SU-DHL-6 (cell line): Measurements from ENCODE around the gene CD19.

Experiments used
- H2AFZ ChIP-seq: fragments of 200-600 bp; sonication (generic); 2 replicates; pipeline ENCODE4 v1.6.1; 2014; ENCODE audit warnings: low read depth, mild to moderate bottlenecking, moderate library complexity, mixed read lengths, antibody characterized with exemption, low read length; ENCODE audit not compliant: severe bottlenecking
- H3F3A ChIP-seq: fragments of 200-600 bp; shearing (Covaris generic); 2 replicates; pipeline ENCODE4 v1.6.0; 2016; ENCODE audit warnings: antibody characterized with exemption, mild to moderate bottlenecking; ENCODE audit not compliant: insufficient read depth
- H3K27ac ChIP-seq: fragments of 200-600 bp; sonication (generic); 2 replicates; pipeline ENCODE4 v1.5.1; 2016; ENCODE audit warnings: low read depth, mild to moderate bottlenecking, low read length, moderate library complexity, mixed read lengths
- H3K27me3 ChIP-seq: fragments of 200-600 bp; sonication (generic), shearing (Covaris generic); 2 replicates; pipeline ENCODE4 v1.6.0; 2014; ENCODE audit warnings: mild to moderate bottlenecking, low read length
- H3K36me3 ChIP-seq: fragments of 200-600 bp; sonication (generic); 2 replicates; pipeline ENCODE4 v1.6.1; 2014; ENCODE audit warnings: mild to moderate bottlenecking, low read length, mixed read lengths
- H3K4me2 ChIP-seq: fragments of 300-600, 200-600 bp; shearing (Covaris generic), sonication (generic); 2 replicates; pipeline ENCODE4 v1.6.0; 2014; ENCODE audit warnings: low read length, low read depth, mild to moderate bottlenecking; ENCODE audit not compliant: poor library complexity, severe bottlenecking
- H3K4me3 ChIP-seq: fragments of 200-600 bp; sonication (generic); 2 replicates; pipeline ENCODE4 v1.5.1; 2014; ENCODE audit warnings: antibody characterized with exemption, low read length, mild to moderate bottlenecking, mixed read lengths; ENCODE audit not compliant: insufficient read depth, poor library complexity, severe bottlenecking
- H3K79me2 ChIP-seq: fragments of 200-600 bp; sonication (generic); 2 replicates; pipeline ENCODE4 v1.6.1; 2014; ENCODE audit warnings: mild to moderate bottlenecking, low read length, moderate library complexity; ENCODE audit not compliant: insufficient read depth
- H3K9ac ChIP-seq: fragments of 200-600 bp; sonication (generic); 2 replicates; pipeline ENCODE4 v1.7.0; 2014; ENCODE audit warnings: mild to moderate bottlenecking, low read length
- H3K9me2 ChIP-seq: fragments of 200-600 bp; sonication (generic); replicated peaks from 2 replicates; pipeline ENCODE4 v1.6.1; 2014; ENCODE audit warnings: low read length; ENCODE audit not compliant: insufficient read depth
- H3K9me3 ChIP-seq: fragments of 200-600 bp; sonication (generic); 2 replicates; pipeline ENCODE4 v1.6.1; 2014; ENCODE audit warnings: low read length, mixed read lengths; ENCODE audit not compliant: insufficient read depth
- H4K20me1 ChIP-seq: fragments of 200-600 bp; sonication (generic); 2 replicates; pipeline ENCODE4 v1.6.1; 2014; ENCODE audit warnings: low read depth, mild to moderate bottlenecking, antibody characterized with exemption, low read length, moderate library complexity, mixed read lengths
- EZH2phosphoT487 ChIP-seq: fragments of 200-600 bp; sonication (generic), shearing (Covaris generic); conservative IDR thresholded peaks from 2 replicates; pipeline ENCODE4 v1.6.1; 2018; ENCODE audit warnings: mild to moderate bottlenecking, antibody characterized with exemption, low read length, moderate library complexity, mixed read lengths
- TF ChIP-seq, protein P1 (sequence below): fragments of 200-600 bp; sonication (generic); IDR thresholded peaks from one replicate; pipeline ENCODE4 v1.5.1; 2017; ENCODE audit warnings: antibody characterized with exemption, mild to moderate bottlenecking, low read length, moderate library complexity; ENCODE audit not compliant: insufficient read depth, poor library complexity, severe bottlenecking

The CD19 gene

DNA sequence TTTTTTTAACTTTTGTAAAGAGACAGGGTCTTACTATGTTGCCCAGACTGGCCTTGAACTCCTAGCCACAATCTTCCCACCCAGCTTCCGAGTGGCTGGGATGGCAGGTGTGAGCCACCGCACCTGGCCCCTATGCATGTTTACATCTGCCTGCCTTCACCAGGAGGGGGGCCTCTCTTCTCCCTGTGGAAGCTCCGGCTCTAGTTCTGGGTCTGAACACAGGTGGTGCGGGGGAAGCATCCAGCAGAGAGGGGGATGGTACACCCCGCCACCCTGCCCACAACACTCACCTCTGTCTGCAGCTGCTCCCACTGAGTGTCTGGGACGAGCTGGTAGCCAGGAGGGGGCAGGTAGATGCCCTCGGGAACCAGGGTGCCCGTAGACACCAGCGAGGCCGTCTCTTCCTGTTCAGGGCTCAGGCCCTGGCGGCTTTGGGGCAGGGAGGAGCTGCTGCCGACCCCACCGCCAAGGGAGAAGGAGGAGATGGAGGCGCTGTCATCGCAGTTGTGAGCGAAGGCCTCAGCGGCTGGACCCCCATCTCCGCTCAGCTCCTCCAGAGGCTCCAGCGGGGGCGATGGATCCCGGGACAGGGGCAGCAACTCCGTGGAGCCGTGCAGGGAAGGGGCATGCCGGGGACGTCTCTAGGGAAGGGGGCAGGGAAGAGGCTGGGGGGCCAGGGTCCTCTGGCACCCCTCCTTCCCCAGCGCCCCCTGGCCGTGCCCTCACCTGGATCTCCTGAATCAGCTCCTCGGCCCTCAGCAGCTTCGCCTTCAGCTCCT lies 17.6 kb upstream of the CD19 start:
- Histone ChIP-seq H3F3A (no peaks in the 10 kb centered on the region), H3K4me2 (no peak overlapping the region), H3K36me3 (no peaks in the 10 kb centered on the region), H3K9me2 (no peaks in the 10 kb centered on the region), H3K9me3 (no peaks in the 10 kb centered on the region), H3K79me2 (no peaks in the 10 kb centered on the region), H3K4me3 (no peak overlapping the region), H4K20me1 (no peaks in the 10 kb centered on the region), H2AFZ (no peak overlapping the region), H3K27ac (no peak overlapping the region), H3K27me3 (no peaks in the 10 kb centered on the region), H3K9ac (no peak overlapping the region)
- TF ChIP-seq, protein P1, sequence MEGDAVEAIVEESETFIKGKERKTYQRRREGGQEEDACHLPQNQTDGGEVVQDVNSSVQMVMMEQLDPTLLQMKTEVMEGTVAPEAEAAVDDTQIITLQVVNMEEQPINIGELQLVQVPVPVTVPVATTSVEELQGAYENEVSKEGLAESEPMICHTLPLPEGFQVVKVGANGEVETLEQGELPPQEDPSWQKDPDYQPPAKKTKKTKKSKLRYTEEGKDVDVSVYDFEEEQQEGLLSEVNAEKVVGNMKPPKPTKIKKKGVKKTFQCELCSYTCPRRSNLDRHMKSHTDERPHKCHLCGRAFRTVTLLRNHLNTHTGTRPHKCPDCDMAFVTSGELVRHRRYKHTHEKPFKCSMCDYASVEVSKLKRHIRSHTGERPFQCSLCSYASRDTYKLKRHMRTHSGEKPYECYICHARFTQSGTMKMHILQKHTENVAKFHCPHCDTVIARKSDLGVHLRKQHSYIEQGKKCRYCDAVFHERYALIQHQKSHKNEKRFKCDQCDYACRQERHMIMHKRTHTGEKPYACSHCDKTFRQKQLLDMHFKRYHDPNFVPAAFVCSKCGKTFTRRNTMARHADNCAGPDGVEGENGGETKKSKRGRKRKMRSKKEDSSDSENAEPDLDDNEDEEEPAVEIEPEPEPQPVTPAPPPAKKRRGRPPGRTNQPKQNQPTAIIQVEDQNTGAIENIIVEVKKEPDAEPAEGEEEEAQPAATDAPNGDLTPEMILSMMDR: no peak
- TF ChIP-seq EZH2phosphoT487: no peak

DNA sequence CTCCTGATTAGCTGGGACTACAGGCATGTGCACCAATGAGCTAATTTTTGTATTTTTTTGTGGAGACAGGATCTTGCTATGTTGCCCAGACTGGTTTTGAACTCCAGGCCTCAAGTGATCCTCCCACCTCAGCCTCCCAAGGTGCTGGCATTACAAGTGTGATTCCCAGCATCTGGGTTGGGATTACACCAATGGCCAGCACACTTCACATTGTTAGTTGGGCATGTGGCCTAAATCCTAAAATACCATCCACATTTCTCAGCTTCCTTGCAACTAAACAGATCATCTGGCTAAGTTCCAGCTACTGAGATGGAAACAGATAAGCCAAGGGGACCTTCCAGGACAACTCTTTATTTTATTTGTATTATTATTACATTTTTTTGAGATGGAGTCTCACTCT lies 16.6 kb upstream of the CD19 start:
- Histone ChIP-seq H3K9me3 (no peaks in the 10 kb centered on the region), H3F3A (no peaks in the 10 kb centered on the region), H3K9me2 (no peaks in the 10 kb centered on the region), H4K20me1 (no peaks in the 10 kb centered on the region), H3K36me3 (no peaks in the 10 kb centered on the region), H3K27ac (no peak overlapping the region), H3K4me3 (no peak overlapping the region), H2AFZ (no peak overlapping the region), H3K27me3 (no peaks in the 10 kb centered on the region), H3K79me2 (no peaks in the 10 kb centered on the region), H3K4me2 (no peak overlapping the region), H3K9ac (no peak overlapping the region)
- no peak for TF ChIP-seq EZH2phosphoT487
- TF ChIP-seq, protein P1: no peak

DNA sequence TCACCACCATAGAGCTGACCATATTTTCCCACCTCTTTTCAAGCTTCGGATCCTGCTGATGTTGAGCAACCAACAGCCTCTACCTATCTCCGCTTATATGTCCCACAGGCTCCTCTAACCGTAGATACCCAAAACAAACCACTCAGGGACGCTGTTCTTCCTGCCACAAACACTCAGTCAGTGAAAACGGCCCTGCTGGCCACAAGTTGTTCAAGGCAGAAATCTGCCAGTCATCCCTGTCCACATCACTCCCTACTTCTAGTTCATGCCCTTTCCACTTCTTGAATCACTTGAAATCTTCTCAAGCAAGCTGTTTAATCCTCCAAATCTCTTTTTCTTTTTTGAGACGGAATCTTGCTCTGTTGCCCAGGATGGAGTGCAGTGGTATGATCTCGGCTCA lies 14.7 kb upstream of the CD19 start:
- Histone ChIP-seq H3K9me3 (no peaks in the 10 kb centered on the region), H3K27ac (no peak overlapping the region), H3K4me2 (no peak overlapping the region), H4K20me1 (no peaks in the 10 kb centered on the region), H3K4me3 (no peak overlapping the region), H3K9me2 (no peaks in the 10 kb centered on the region), H3K79me2 (no peaks in the 10 kb centered on the region), H3K27me3 (no peaks in the 10 kb centered on the region), H3F3A (no peaks in the 10 kb centered on the region), H3K36me3 (no peaks in the 10 kb centered on the region), H2AFZ (no peak overlapping the region), H3K9ac (no peak overlapping the region)
- TF ChIP-seq EZH2phosphoT487: no peak
- TF ChIP-seq, protein P1: no peak
